Activated naive CD4-positive, alpha-beta T cell (primary cell): ENCODE data around the gene TTN.

ENCODE experiments used
- DNase-seq, 4 experiments: peaks; one replicate each; lab custom pipeline; 2025; lab: John Stamatoyannopoulos, UW

The TTN gene

DNA sequence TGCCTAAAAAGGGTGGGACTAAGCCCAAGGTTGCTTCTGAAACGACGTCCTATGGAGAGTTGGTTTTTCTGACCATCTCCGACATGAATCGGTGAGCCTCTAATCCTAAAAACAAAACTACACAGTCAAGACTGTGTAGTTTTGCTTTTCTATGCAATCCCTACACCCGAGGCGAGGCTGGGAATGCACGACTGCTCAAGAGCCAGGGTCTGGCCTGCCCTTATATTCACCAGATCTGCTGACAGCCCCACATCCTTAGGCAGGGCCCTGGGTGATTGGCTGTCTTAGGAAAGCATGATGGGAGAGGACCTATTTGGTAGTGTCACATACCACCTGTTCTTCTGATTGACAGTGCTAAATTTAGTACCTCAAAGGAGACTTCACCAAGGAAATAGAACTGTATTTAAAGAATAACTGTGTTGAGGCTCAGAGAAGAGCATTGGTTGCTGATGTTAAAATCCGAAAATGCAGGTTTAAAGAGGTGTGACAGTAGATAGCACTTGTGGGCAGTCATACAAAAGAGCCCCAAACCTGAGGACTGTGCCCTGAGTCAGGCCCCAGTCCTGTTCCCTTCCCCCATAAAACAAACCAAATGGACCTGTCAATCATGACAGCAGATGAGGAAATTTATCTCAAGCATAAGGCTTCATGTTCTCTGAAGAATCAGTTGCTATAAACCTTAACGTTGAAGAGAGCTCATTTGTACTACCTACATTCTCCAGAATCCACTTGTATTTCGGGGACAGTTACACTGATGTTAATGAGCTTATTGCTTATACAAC, at the start of gene TTN:
Gene TTN, minus strand, starts transcription at position 197 of the 782 bp plus-strand sequence. CDS start 2,781 bp downstream, outside the sequence.
- no peak for DNase-seq

GRCh38 chr2:178855151-178855550, 47.9 kb upstream of the TTN start:
- DNase-seq: no peak

DNA sequence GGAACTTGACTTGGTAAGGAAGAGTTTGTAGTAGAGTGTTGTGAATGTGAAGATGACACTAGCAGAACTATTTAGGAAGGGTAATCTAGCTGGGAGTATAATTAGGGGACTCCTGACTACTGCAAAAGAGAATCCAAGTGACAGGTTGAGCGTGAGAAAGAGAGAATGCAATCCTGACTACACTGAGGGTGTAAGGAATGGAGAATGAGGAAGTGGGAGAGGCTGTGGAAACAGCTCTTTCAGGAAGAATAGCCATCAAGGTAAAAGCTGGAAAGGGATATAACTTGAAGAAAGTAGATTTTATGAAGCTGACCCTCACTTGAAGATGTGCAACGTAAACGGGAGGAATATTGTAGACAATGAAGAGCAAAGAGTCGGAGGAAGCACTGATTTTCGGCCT, 41.1 kb upstream of the TTN start:
- no peak for DNase-seq

DNA sequence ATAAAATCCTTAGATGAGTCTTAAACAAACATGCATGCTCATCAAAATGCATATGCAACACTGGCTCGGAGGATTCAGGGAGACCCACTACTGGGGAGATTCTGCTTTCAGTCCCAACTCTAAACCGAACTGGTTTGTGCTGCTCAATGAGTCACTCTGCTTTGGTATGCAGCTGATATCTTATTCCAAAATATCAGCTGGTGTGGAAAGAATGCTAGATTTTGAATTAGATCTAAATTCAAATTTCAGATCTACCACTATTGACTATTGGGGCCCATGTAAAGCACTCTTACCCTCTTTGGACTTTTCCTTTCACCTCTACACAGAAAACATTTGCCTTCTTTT, 39.2 kb upstream of the TTN start:
- no peak for DNase-seq

DNA sequence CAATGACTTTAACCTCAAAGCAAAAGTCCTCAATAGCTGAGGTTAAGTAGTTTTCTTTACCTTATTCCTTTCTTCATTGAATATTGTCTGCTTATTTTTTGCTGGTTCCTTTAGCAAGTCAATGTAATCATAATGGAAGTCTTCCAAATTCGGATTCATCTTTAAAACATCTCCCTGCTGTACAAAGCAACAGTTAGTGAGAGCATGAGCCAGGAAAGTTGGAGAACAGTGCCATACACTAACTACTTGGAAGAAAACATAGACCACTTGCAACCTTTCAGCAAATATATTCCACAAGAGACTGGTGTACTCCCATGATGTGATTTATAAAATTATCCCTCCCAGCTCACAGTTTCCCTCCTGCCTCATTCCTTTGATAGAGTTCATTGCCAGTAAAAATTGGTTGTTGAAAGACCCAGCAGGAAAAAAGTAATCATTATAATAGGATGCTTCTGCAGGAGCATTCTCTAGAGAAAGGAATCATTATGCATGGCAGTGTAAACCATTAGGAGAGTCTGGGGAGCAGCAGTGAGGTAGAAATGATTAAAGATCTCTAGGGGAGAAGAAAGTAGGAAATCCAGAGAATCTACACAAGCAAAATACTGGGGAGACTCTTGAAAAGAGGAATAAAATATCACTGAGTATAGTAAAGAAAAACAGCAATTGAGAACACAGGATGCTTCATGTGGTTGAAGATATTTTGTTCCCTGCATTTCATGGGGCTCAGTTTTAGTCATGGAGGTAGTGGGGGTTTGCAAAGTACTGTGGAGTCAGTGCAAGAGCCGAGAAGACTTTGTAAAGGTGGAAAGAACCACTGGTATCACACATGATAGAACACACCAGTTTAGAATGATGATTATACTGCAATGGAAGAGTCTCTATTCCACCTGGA, 38.6 kb upstream of the TTN start:
- no peak for DNase-seq

DNA sequence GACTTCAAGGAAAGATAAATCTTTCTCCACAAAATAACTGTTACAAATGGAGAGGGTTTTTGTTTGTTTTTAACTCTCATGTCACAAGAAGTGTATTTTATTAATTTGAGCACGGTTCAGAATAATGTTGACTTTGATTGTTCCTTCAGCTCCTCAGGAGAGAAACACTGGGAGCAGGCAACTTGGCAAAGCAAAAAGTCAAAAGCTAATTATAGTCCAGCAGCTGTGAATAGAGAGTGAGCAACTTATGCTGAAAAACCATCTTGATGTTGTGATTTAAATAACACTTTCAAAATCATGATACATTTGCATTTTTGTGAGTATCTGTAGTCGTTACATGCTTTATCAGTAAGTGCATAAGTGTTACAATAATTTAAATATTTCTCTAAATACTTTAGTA, 37.5 kb upstream of the TTN start:
- DNase-seq: no peak

DNA sequence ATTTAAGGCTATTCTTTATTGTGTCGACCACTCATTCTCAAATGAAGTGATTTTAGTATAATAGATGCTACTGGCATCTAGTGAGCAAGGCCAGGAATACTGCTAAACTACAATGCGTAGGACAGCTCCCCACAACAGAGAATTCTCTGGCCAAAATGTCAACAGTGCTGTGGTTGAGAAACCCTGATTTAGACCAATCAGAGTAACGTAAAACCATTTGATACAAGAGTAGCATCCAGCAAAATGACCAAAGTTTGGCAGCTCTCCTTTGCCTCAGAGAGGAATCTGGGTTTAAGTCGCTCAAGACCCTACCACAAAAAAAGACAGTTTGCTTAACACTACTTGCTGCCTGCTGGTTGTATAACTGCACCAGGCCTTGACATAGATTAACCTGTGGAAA, 37.0 kb upstream of the TTN start:
- no peak for DNase-seq

GRCh38 chr2:178843697-178844096, 36.5 kb upstream of the TTN start:
- DNase-seq: no peak

DNA sequence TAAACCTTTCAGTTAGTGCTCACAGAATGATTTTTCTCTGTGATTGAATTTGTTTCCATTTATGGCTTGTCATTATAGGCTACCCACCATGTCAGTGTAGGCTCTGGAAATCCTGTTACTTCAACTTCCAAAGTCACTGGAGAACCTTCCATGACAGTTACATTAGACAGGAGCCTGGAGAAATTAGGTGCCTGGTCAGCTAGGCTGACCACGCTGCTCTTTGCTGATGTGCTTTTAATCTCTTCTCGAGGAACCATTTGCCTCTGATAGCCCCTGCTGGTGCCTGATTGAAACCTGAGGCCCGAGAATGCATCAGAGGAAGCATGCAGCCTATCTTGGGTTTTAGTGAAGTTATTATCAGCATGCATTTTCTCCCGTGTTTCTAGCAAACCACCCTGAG, 29.6 kb upstream of the TTN start:
- no peak for DNase-seq

GRCh38 chr2:178834086-178834485, 26.9 kb upstream of the TTN start:
- DNase-seq: no peak

GRCh38 chr2:178833382-178833781, 26.2 kb upstream of the TTN start:
- no peak for DNase-seq

GRCh38 chr2:178830451-178830850, 23.2 kb upstream of the TTN start:
- DNase-seq: no peak

DNA sequence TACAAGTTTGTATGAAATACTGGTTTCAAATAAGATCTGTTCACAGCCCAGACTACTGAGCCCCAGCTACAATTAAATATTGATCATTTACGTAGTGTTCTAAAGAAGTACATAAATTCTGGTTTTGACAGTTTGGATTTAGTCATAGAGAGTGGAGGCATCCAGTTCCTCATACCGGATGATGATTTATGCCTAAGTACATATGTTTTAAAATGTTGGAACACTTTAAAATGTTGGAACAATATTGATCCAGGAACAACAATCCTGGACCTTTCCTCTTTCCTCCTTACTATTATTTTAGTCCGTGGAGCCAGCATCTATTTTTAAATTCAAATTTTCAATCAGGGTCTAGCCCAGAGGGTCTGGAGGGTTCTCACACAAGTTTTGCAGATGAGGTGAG, 22.8 kb upstream of the TTN start:
- DNase-seq: no peak

DNA sequence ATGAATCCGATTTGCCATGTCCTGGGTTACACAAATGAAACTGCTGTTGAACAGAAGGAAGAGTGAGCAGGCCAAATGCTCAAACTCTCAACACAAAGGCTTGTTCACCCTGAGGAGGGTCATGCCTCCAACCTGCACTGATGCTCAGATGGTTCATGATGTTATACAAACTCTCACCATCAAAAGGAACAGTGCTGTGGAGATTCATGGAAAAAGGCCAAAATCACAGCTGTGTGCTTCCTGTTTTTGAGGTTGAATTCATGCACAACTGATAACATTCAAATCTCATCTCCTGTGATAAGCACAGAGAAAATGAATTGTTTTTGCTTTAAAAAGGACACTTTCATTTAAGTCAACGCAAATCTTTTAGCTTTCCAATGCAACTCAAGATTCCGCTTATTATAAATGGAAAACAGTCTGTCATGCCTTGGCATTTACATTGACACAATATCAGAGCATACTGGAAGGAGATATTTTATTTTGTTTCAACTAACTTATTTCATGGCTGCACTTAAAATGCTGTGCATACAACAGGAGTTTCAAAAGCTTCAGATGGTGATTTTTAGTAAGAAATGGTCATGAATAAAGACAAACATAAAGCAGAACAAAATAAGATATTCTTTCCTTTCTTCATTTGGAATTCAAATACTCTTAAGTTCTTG, 22.2 kb upstream of the TTN start:
- no peak for DNase-seq

DNA sequence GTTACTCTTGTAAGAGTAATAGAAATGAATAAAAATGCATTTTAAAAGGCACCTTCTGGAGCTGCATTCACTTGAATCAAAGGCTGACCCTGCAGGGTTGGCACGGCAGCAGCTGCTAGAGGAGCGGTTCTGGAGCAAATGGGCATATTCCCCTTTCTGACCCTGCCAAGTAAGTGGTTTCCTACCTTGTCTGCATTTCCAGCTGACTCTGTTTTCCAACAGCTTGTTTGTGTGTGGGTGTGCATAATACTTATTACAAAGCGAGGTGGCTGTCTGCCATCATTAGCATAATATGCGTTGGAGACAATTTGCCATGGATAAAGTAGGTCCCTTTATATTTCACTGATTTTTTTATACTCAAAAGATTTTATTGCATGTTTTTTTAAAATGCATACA, 21.3 kb upstream of the TTN start:
- DNase-seq: no peak

GRCh38 chr2:178827739-178828485, 20.7 kb upstream of the TTN start:
- no peak for DNase-seq

DNA sequence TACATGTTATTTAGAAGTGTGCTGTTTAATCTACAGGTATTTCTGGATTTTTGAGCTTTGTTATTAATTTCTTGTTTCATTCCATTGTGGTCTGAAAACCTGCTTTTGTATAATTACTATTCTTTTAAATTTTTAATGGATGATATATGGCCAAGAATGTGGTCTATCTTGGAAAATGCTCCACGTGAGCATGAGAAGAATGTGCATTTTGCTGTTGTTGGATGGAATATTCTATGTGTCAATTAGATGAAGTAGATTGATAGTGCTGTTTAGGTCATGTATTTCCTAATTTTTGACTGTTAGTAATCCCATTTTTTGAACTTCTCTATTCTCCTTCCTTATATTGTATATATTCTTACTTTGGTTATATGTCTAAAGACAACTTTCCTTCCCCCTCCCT, 19.9 kb upstream of the TTN start:
- no peak for DNase-seq

DNA sequence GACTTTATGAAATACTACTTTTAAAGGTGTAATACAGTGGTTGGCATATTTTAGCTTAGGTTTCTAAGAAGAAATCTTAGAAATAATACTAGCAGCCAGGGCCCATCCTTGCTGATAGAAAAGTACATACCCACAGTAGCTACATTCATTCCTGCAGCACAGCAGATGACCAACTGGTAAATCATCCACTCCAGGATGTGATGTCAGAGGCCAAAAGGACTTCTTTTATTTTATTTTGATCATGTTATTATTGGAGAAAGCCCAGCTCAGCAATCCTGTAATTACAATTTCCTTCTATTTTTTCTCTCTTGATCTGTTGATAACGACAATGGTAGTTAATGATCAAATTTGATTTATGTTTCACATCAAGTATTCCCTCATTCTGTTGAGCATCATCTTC, 18.0 kb upstream of the TTN start:
- DNase-seq: no peak

DNA sequence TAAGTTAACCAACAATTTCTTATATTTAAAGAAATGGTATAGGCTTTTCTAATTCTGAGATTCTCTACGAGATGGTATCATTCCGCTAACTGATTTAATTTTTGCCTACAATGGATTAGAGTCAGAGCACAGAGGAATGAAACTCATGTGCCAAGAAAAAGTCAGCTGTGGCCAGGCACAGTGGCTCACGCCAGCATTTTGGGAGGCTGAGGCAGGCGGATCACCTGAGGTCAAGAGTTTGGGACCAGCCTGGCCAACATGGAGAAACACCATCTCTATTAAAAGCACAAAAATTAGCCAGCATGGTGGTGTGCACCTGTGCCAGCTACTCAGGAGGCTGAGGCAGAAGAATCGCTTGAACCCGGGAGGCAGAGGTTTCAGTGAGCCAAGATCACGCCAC, 17.0 kb upstream of the TTN start:
- DNase-seq: no peak

- no peak for DNase-seq
Measured at GRCh38 chr2:178819992-178820391, 12.8 kb upstream of the TTN start.

GRCh38 chr2:178819147-178819875, 12.1 kb upstream of the TTN start:
- DNase-seq: no peak
